Endothelial cell of umbilical vein (primary cell): ENCODE results near the gene FOXC1. TPM values are rescaled to one million over a fixed set of nuclear protein-coding genes. Genes with fewer than 3 reads are reported as not detected.

Experiments used
- BruUV-seq: library from RNA; stranded (reverse); fragments of 400-500 nt; replicated peaks from 2 replicates; lab custom pipeline; 2021; lab: Mats Ljungman, UMichigan
- CTCF ChIA-PET: fragments of 300-600, 350-600 bp; sonication (Branson Sonifier 250); formaldehyde crosslinking; loops from one replicate; lab custom pipeline; 2021; ENCODE audit warnings: antibody characterized with exemption, inconsistent platforms; lab: Charles Lee
- POLR2A ChIA-PET: fragments of 300-600, 350-600 bp; sonication (Branson Sonifier 250); formaldehyde crosslinking; loops from one replicate; lab custom pipeline; 2021; ENCODE audit warnings: antibody characterized with exemption, inconsistent platforms; lab: Charles Lee
- DNase-seq: peaks from one replicate; pipeline ENCODE4 v3.0.0-alpha.2; 2011; ENCODE audit warnings: low read depth, low spot score
- FAIRE-seq: peaks from 2 replicates; lab custom pipeline; 2011; peaks lifted over from hg19 to GRCh38; lab: Jason Lieb, UNC
- H2AFZ ChIP-seq: 2 replicates; pipeline ENCODE4 v1.6.0; 2012; ENCODE audit warnings: low read depth, low read length, control low read depth, inconsistent platforms
- H3K27ac ChIP-seq: 2 replicates; pipeline ENCODE4 v1.5.1; 2011; ENCODE audit warnings: low read depth, mild to moderate bottlenecking, control low read depth, low read length, moderate library complexity; ENCODE audit not compliant: insufficient read depth
- H3K27me3 ChIP-seq, 2 experiments: 2 replicates each; pipeline versions ENCODE4 v1.6.0 to v1.6.1; 2011; ENCODE audit warnings: low read length in 2 of 2, mixed read lengths in 1 of 2; ENCODE audit not compliant: control insufficient read depth in 2 of 2, insufficient read depth in 2 of 2
- H3K36me3 ChIP-seq, 2 experiments: 2 replicates in 1 of 2; 3 replicates in 1 of 2; pipeline ENCODE4 v1.5.1; 2011; ENCODE audit warnings: low read length in 2 of 2, mild to moderate bottlenecking in 1 of 2, moderate library complexity in 1 of 2; ENCODE audit not compliant: control insufficient read depth in 2 of 2, insufficient read depth in 2 of 2; ENCODE audit errors: extremely low read depth in 1 of 2
- H3K4me1 ChIP-seq: 3 replicates; pipeline ENCODE4 v1.5.1; 2011; ENCODE audit warnings: mild to moderate bottlenecking, low read length; ENCODE audit not compliant: control insufficient read depth, insufficient read depth; ENCODE audit errors: extremely low read depth
- H3K4me2 ChIP-seq: 2 replicates; pipeline ENCODE4 v1.6.1; 2011; ENCODE audit warnings: low read length, control low read depth, mixed read lengths; ENCODE audit not compliant: insufficient read depth
- H3K4me3 ChIP-seq, 3 experiments: fragments of 200-600 bp in 1 of 3; sonication (generic), shearing (Covaris generic) in 1 of 3; replicated peaks in 1 of 3; 2 replicates each; pipeline ENCODE4 v1.5.1; 2011 to 2016; ENCODE audit warnings: control low read depth in 3 of 3, low read length in 3 of 3, mild to moderate bottlenecking in 2 of 3, inconsistent platforms in 1 of 3, low read depth in 1 of 3, moderate library complexity in 1 of 3; ENCODE audit not compliant: insufficient read depth in 1 of 3
- H3K79me2 ChIP-seq: 2 replicates; pipeline ENCODE4 v1.6.0; 2012; ENCODE audit warnings: low read length, inconsistent platforms; ENCODE audit not compliant: control insufficient read depth, insufficient read depth
- H3K9ac ChIP-seq: replicated peaks from 2 replicates; pipeline ENCODE3; 2011; ENCODE audit warnings: low read length, control low read depth; ENCODE audit not compliant: insufficient read depth; ENCODE audit errors: extremely low read depth
- H3K9me1 ChIP-seq: replicated peaks from 3 replicates; pipeline ENCODE4 v1.6.0; 2011; ENCODE audit warnings: mild to moderate bottlenecking, low read length; ENCODE audit not compliant: control insufficient read depth, insufficient read depth; ENCODE audit errors: extremely low read depth
- H3K9me3 ChIP-seq: replicated peaks from 2 replicates; pipeline ENCODE4 v1.5.1; 2012; ENCODE audit warnings: low read length, inconsistent platforms; ENCODE audit not compliant: control insufficient read depth, insufficient read depth
- H4K20me1 ChIP-seq: replicated peaks from 2 replicates; pipeline ENCODE3; 2011; ENCODE audit warnings: mild to moderate bottlenecking, low read length; ENCODE audit not compliant: control insufficient read depth, insufficient read depth; ENCODE audit errors: extremely low read depth
- CTCF ChIP-seq, 2 donors: IDR thresholded peaks; 1 replicate in 1 of 2; 2 replicates in 1 of 2; pipeline ENCODE4 v1.5.1; 2011; ENCODE audit warnings: low read length in 2 of 2, mild to moderate bottlenecking in 2 of 2, moderate library complexity in 2 of 2, control low read depth in 1 of 2, inconsistent platforms in 1 of 2, low read depth in 1 of 2; ENCODE audit not compliant: insufficient read depth in 1 of 2; ENCODE audit errors: extremely low read depth in 1 of 2
- EZH2 ChIP-seq: IDR thresholded peaks from 2 replicates; pipeline ENCODE4 v1.6.1; 2012; ENCODE audit warnings: borderline replicate concordance, low read depth, mild to moderate bottlenecking, moderate library complexity, low read length, inconsistent platforms; ENCODE audit not compliant: severe bottlenecking
- FOS ChIP-seq: IDR thresholded peaks from 2 replicates; pipeline ENCODE4 v1.6.1; 2011; ENCODE audit warnings: mild to moderate bottlenecking, low read length, moderate library complexity, borderline replicate concordance; ENCODE audit not compliant: insufficient read depth
- GATA2 ChIP-seq: IDR thresholded peaks from 2 replicates; pipeline ENCODE4 v1.7.0; 2011; ENCODE audit warnings: low read depth, mild to moderate bottlenecking, moderate library complexity, mixed read lengths, low read length; ENCODE audit not compliant: insufficient read length, insufficient read depth
- JUN ChIP-seq: IDR thresholded peaks from 2 replicates; pipeline ENCODE4 v1.6.1; 2011; ENCODE audit warnings: borderline replicate concordance, low read depth; ENCODE audit not compliant: insufficient read length, insufficient read depth
- MYC ChIP-seq: IDR thresholded peaks from one replicate; pipeline ENCODE4 v1.6.1; 2011; ENCODE audit warnings: mild to moderate bottlenecking, low read depth, low read length
- POLR2A ChIP-seq: IDR thresholded peaks from 2 replicates; pipeline ENCODE4 v1.6.1; 2012; ENCODE audit warnings: low read depth, mild to moderate bottlenecking, control low read depth, low read length
- POLR2AphosphoS5 ChIP-seq: IDR thresholded peaks from 2 replicates; pipeline ENCODE4 v1.6.1; 2012; ENCODE audit warnings: low read depth, mild to moderate bottlenecking, control low read depth, low read length, moderate library complexity; ENCODE audit not compliant: insufficient read depth
- dilution Hi-C: fragments of 300-500 bp; cut with MboI; formaldehyde crosslinking; loops from one replicate; pipeline ENCODE4 v1.15.0; 2019; ENCODE audit warnings: low sequenced_read_pairs; ENCODE audit not compliant: extremely low pct_ligation_motif_present
- intact Hi-C: fragments of 100-400 bp; cut with micrococcal nuclease; formaldehyde crosslinking; loops from one replicate; pipeline ENCODE4 v1.10.0; 2022
- polyA plus RNA-seq, 4 experiments: library from polyadenylated mRNA; depleted of rRNA in 3 of 4; stranded (reverse) in 3 of 4; unstranded in 1 of 4; fragments of >200 nt; gene quantifications; 2 replicates each; pipeline versions ENCODE4 v1.2.1 to v1.2.3, GENCODE V29; 2011 to 2012; ENCODE audit warnings: missing spikeins in 1 of 4
- total RNA-seq: library from RNA; stranded (reverse); gene quantifications from 2 replicates; pipeline ENCODE4 v1.2.3, GENCODE V29; 2021

Gene FOXC1
- total and polyA plus RNA-seq, 2 donors (not counting 3 experiments of a cell fraction or from before 2014, with no cell fraction given) = 6.4 to 16.4 TPM

DNA sequence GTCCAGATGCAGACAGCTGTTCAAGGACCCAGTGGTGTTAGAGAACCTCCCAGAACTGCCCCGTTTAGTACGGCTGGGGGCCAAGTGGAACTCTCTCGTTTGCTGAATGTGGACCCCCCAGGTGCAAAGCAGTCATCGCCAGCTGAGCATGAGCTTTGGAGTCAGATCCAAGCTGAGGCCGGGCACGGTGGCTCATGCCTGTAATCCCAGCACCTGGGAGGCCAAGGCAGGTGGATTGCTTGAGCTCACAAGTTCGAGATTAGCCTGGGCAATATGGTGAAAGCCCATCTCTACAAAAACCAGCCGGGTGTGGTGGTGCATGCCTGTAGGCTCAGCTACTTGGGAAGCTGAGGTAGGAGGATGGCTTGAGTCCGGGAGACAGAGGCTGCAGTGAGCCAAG, 29.7 kb downstream of the FOXC1 start:
- Histone ChIP-seq H3K27ac (no peak overlapping the region), H3K9me1 (no peaks in the 10 kb centered on the region), H4K20me1 (no peaks in the 10 kb centered on the region), H2AFZ (no peak overlapping the region), H3K9me3 (no peaks in the 10 kb centered on the region), H3K36me3 (no peaks in the 10 kb centered on the region), H3K4me2 (no peak overlapping the region), H3K4me1 (peaks cover 16% of the 10 kb centered on the region), H3K9ac (no peak overlapping the region), H3K79me2 (no peaks in the 10 kb centered on the region), H3K27me3 (no peaks in the 10 kb centered on the region), H3K4me3 (no peak overlapping the region)
- BruUV-seq = no TSS peak
- intact Hi-C loops = no loop called here
- POLR2A ChIA-PET = no interaction called here
- dilution Hi-C loops = no loop called here
- FAIRE-seq (no peak), DNase-seq (no peak)
- TF ChIP-seq POLR2AphosphoS5 = no peak
- TF ChIP-seq EZH2 = no peak
- TF ChIP-seq MYC = no peak
- TF ChIP-seq GATA2 = no peak
- no peak for TF ChIP-seq FOS
- TF ChIP-seq CTCF (IDR thresholded peaks at IDR 0.05; ENCODE audit: extremely low read depth in 1 of 2, insufficient read depth in 1 of 2, low read depth in 1 of 2, low read length in 2 of 2) = no peak
- no peak for TF ChIP-seq JUN
- TF ChIP-seq POLR2A = no peak
- CTCF ChIA-PET = interaction anchor here (1.0 to 1.9 kb wide), 3 partner anchors 9 to 995 kb away, joined by 3 to 7 read pairs (median 3); no protein-coding TSS in a partner anchor
